NCI-H345 (cell line): Measurements from ENCODE around the gene IQGAP1.
"Not testable (repeated sequence)": the region's sequence is repeated elsewhere in the genome, so short reads cannot be mapped to it uniquely, and the experiment has no call there.

Experiments used
- DNase-seq: peaks from one replicate; lab custom pipeline; 2025; lab: John Stamatoyannopoulos, UW

IQGAP1 gene

DNA sequence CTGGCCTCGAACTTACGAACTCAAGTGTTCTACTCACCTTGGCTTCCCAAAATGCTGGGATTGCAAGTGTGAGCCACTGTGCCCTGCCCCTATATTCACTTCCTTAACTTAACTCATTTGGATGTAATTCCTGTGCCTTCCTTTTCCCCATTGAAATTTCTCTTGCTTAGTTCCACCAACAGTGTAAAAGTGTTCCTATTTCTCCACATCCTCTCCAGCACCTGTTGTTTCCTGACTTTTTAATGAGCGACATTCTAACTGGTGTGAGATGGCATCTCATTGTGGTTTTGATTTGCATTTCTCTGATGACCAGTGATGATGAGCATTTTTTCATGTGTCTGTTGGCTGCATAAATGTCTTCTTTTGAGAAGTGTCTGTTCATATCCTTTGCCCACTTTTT, 21.5 kb downstream of the IQGAP1 start:
- not testable (repeated sequence) for DNase-seq

- not testable (repeated sequence) for DNase-seq
Observed at GRCh38 chr15:90410316-90410715, 22.3 kb downstream of the IQGAP1 start.

GRCh38 chr15:90411176-90411575, 23.1 kb downstream of the IQGAP1 start:
- no peak for DNase-seq

DNA sequence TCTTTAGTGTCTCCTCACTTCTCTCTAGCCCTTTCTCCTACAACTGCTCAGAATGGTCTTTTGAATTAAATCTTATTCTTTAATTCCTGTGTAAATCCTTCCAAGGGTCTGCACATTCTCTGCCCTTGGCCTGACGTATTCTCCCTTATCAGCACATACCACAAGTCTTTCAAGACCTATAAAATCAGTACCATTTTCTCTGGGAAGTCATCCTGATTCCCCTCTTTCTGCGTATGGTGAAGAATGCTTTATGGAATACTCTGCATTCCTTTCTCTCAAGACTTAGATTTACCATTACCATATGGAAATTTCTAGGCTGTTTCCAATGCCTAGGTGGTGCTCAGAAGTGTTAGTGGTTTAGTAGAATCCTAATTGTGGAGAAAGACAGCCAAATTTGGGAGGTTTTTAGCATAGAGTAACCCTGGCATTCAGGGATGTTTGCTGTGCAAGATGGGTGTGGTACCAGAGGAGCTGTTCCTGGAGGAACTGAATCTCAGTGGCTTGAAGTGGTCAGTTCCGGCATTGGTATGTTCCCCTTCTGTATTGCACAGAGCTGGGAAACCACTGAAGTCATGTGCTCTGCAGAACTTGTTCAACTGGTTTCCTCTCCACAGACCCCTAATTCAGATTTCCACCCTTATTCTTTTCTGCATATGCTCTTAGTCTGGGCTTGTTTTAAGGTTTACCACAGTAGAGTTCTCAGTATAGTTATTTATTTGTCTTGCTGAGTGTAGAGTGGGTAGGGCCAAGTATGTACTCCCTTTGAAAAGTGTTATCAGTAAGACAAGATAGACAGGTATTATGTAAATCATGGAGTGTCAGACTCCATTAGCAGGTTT, 24.5 kb downstream of the IQGAP1 start:
- DNase-seq: peak; percentile 19

GRCh38 chr15:90413411-90414379, 25.7 kb downstream of the IQGAP1 start:
- no peak for DNase-seq

DNA sequence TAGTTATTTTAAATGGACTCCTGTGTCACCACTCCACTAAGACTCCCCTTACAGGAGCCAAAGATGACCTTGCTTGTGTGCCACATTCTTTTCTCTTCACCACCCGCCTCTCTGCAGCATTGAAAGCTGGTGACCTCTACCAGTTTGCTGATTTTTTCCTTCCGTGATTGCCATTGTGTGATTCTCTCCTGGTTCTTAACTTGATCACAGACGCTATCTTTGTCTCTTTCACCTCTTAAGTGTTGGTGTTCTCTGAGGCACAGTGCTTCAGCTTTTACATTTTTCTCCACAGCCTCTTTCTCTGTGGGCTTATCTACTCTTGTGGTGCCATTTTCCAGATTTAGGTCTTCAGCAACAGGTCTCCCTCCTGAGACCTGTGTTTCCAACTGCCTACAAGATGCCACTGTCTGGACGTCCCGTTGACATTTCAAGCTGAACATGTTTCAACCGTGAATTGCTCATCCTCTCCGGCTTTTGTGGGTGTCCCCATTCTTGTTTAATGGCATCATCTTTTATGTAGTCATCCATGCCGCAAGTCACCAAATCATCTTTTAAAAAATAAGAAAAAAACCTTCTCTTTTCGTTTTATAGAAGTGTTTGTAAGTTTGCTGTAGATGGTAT, 26.5 kb downstream of the IQGAP1 start:
- DNase-seq: no peak

GRCh38 chr15:90416052-90416451, 28.0 kb downstream of the IQGAP1 start:
- not testable (repeated sequence) for DNase-seq

GRCh38 chr15:90418627-90419026, 30.6 kb downstream of the IQGAP1 start:
- DNase-seq: no peak

GRCh38 chr15:90419206-90419605, 31.2 kb downstream of the IQGAP1 start:
- DNase-seq: no peak

DNA sequence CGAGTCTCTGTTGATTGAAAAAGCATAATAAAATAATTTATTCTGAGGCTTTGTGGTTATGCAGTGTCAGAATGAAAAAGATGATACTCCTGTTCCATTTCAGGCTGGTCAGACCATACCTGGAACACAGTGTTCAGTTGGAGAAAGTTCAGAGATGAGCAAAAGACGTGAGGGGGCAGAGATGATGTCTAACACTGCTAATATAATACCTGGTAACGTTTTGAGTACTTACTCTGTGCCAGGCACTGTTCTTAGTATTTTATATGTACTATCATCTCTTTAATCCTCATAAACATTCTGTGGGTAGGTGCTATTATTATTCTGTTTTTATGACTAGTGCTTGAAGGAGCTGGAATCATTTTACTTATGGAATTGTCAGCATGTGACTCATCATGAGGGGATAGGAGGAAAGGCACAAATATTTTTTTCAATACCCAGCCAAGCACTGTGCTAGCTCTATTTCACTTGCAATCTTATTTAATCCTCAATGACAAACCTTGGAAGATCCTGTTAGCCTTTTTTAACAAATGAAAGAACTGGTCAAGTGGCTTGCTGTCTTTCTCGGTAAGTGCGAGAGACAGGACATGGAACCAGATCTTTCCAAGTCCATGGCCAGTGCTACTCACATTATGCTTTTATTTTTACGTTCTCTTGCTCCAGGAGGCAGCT, 31.8 kb downstream of the IQGAP1 start:
- DNase-seq: no peak

GRCh38 chr15:90420451-90420850, 32.4 kb downstream of the IQGAP1 start:
- no peak for DNase-seq

DNA sequence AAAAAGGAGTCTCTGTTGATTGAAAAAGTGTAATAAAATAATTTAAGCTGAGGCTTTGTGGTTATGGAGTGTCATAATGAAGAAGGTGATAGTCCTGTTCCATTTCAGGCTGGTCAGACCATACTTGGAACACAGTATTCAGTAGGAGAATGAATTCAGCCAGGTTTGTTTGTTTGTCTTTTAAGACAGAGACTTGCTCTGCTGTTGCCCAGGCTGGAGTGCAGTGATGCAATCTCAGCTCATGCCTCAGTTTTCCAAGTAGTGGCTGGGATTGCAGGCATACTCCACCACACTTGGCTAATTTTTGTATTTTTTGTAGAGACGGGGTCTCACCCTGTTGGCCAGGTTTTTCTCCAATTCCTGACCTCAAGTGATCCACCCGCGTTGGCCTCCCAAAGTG, 33.5 kb downstream of the IQGAP1 start:
- DNase-seq: no peak

GRCh38 chr15:90422043-90422442, 34.0 kb downstream of the IQGAP1 start:
- DNase-seq: no peak

GRCh38 chr15:90422936-90423335, 34.9 kb downstream of the IQGAP1 start:
- DNase-seq: no peak

DNA sequence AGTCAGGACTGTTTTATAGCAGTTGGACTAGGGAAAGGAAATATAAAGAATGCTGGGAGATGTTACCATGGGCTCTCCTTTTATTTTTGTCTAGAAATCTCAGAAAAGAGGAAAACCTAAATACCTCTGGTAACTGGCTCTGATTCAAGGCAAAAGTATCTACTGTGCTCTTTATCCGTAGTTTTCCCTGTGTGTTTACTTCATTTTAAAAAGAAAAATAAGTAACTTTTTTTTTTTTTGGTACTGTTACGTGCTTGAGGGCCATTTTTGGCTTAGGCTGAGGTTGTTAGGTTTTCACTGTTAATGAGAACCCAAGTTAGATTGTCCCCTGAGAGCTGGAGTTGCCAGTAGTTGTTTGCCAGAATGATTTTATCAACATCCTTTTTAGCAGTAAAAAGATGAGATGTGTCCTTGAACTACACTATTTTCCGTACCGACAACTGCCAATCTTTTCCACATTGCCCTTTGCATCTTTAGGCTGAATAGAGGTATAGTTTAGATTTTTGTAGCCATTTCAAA, 35.8 kb downstream of the IQGAP1 start:
- DNase-seq: no peak

GRCh38 chr15:90425726-90426346, 37.8 kb downstream of the IQGAP1 start:
- DNase-seq: no peak

DNA sequence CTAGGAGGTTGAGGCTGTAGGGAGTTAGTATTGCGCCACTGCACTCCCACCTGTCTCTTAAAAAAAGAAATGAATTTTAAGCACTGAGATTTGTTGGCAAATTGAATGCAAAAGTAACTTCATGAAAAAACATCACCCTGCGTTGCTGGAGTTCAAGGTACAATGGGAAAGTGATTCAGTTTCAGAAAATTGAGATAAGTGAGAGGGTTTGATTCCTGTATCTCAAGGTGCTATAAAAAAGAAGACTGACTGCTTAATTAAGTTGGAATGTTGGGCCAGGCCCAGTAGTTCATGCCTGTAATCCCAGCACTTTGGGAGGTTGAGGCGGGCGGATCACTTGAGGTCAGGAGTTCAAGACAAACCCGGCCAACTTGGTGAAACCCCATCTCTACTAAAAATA, 39.1 kb downstream of the IQGAP1 start:
- no peak for DNase-seq

DNA sequence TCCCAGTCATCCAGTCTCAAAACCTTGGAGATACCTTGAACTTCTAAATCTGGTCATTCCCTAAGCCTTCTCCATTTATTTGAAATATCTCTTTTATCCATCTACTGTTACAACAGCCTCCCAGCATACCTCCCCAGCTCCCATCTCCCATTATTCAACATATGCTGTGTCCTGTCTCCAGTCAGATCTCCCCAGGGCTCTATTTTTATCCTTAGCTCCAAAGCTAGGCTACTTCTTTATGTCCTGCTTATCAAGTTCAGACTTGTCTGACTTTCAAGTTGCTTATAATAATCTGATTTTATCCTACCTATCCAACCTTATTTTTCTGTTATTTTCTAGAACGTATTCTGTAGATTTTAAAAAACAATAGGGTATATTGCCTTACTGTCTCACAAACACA, 44.2 kb downstream of the IQGAP1 start:
- DNase-seq: no peak

GRCh38 chr15:90435652-90436337, 47.8 kb downstream of the IQGAP1 start:
- no peak for DNase-seq

DNA sequence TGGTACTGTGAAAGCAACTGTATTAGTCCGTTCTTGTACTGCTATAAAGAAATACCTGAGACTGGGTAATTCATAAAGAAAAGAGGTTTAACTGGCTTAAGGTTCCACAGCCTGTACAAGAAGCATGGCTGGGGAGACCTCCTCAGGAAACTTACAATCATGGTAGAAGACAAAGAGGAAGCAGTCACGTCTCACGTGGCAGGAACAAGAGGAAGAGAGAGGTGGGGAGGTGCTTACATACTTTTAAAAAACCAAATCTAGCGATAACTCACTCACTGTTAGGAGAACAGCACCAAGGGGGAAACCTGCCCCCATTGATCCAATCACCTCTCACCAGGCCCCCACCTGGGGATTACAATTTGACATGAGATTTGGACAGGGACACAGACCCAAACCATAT, 48.9 kb downstream of the IQGAP1 start:
- no peak for DNase-seq

DNA sequence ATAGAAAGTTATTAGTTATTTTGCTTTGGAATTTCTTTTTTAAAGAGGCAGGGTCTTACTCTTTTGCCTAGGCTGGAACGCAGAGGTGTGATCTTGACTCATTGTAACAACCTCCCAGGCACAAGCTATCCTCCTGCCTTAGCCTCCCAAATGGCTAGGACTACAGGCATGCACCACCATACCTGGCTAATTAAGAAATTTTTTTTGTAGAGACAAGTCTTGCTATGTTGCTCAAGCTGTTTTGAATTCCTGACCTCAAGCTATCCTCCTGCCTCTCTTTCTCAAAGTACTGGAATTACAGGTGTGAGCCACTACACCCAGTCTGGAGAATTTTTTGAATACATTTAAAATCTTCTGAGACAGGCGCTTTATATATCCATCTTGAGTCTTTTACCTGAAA, 49.5 kb downstream of the IQGAP1 start:
- DNase-seq: no peak
